H1 (cell line): Measurements from ENCODE around the gene CDCP1. TPM values are rescaled to one million over a fixed set of nuclear protein-coding genes. Genes with fewer than 3 reads are reported as not detected.

Experiments used
- CHD1 ChIP-seq: IDR thresholded peaks from 2 replicates; pipeline ENCODE4 v1.6.1; 2012; ENCODE audit warnings: low read depth, low read length, improper control_type of control experiment
- HDAC2 ChIP-seq, 2 experiments: fragments of 300-600 bp in 1 of 2; sonication (generic) in 1 of 2; IDR thresholded peaks; 2 replicates each; pipeline ENCODE4 v1.6.1; 2011 to 2012; ENCODE audit warnings: low read depth in 2 of 2, low read length in 2 of 2, mild to moderate bottlenecking in 2 of 2, moderate library complexity in 2 of 2, borderline replicate concordance in 1 of 2, inconsistent platforms in 1 of 2
- JUN ChIP-seq: IDR thresholded peaks from 2 replicates; pipeline ENCODE4 v1.6.1; 2011; ENCODE audit warnings: low read depth, mild to moderate bottlenecking, improper control_type of control experiment, low read length
- KDM5A ChIP-seq: fragments of 200-600 bp; IDR thresholded peaks from 2 replicates; pipeline ENCODE4 v1.7.1; 2012; ENCODE audit warnings: mild to moderate bottlenecking, low read length, inconsistent platforms, mixed read lengths
- POLR2A ChIP-seq, 2 experiments: IDR thresholded peaks; 1 replicate in 1 of 2; 2 replicates in 1 of 2; pipeline ENCODE4 v1.6.1; 2011; ENCODE audit warnings: low read depth in 2 of 2, low read length in 2 of 2, mild to moderate bottlenecking in 2 of 2; ENCODE audit errors: control extremely low read depth in 1 of 2
- RBBP5 ChIP-seq: IDR thresholded peaks from 2 replicates; pipeline ENCODE4 v1.7.1; 2012; ENCODE audit warnings: low read depth, mild to moderate bottlenecking, inconsistent platforms, low read length, moderate library complexity, borderline replicate concordance
- RNF2 ChIP-seq: fragments of 200-900, 300-1000 bp; sonication (generic); IDR thresholded peaks from 2 replicates; pipeline ENCODE4 v1.7.1; 2016; ENCODE audit warnings: borderline replicate concordance, low read depth, mild to moderate bottlenecking, antibody characterized with exemption, low read length; ENCODE audit not compliant: poor library complexity, severe bottlenecking; ENCODE audit errors: missing control alignments
- SUZ12 ChIP-seq: fragments of 200-600 bp; sonication (generic); IDR thresholded peaks from 2 replicates; pipeline ENCODE4 v1.6.1; 2012; ENCODE audit warnings: mild to moderate bottlenecking, inconsistent platforms, low read length, moderate library complexity, mixed read lengths
- TEAD4 ChIP-seq: IDR thresholded peaks from 2 replicates; pipeline ENCODE4 v1.6.1; 2012; ENCODE audit warnings: low read depth, low read length, inconsistent platforms, mixed read lengths
- ZNF274 ChIP-seq: IDR thresholded peaks from 2 replicates; pipeline ENCODE4 v1.7.0; 2012; ENCODE audit warnings: low read length, borderline replicate concordance; ENCODE audit errors: extremely low read depth
- polyA plus RNA-seq, 7 experiments: library from polyadenylated mRNA; depleted of rRNA in 3 of 7; stranded (reverse) in 5 of 7; unstranded in 2 of 7; fragments of >200 nt in 5 of 7; fragments of 200-250 nt in 2 of 7; gene quantifications; 1 replicate in 5 of 7; 2 replicates in 1 of 7; 4 replicates in 1 of 7; pipeline versions ENCODE4 v1.2.1 to v1.2.3, GENCODE V29; 2011 to 2013; ENCODE audit warnings: missing spikeins in 2 of 7, mixed read lengths in 2 of 7
- total RNA-seq: library from RNA; stranded (reverse); fragmentation: NEBNext Ultra II Directional; extraction: Animal tissue kit (Norgen Biotek cat#: 25700); gene quantifications from 2 replicates; pipeline ENCODE4 v1.2.1, GENCODE V29; 2021

Gene CDCP1
- total and polyA plus RNA-seq, 2 of the 8 experiments (the other 6 are each of a cell fraction or from before 2014, with no cell fraction given): 10.0 to 23.3 TPM

- TF ChIP-seq HDAC2 (IDR thresholded peaks at IDR 0.05; ENCODE audit: borderline replicate concordance in 1 of 2, low read depth in 2 of 2, low read length in 2 of 2): no peak
- TF ChIP-seq POLR2A (IDR thresholded peaks at IDR 0.05; ENCODE audit: control extremely low read depth in 1 of 2, low read depth in 2 of 2, low read length in 2 of 2): peak in 1 of 2 experiments; percentile 53; a peak in 1 of 3 replicates
- no peak for TF ChIP-seq KDM5A
- TF ChIP-seq CHD1: no peak
- TF ChIP-seq SUZ12: no peak
- TF ChIP-seq ZNF274: no peak
- no peak for TF ChIP-seq JUN
- TF ChIP-seq TEAD4: peak; percentile 82
- TF ChIP-seq RNF2: no peak
- TF ChIP-seq RBBP5: no peak; the same call in 1 of the 2 replicates
These were observed 21.1 kb upstream of the CDCP1 start (continued) for GRCh38 chr3:45167011-45167911.
